Motor neuron (in vitro differentiated cells): Measurements from ENCODE around the gene ST6GALNAC3. TPM values are rescaled to one million over a fixed set of nuclear protein-coding genes. Genes with fewer than 3 reads are reported as not detected.
A peak's percentile ranks its signal among the peaks of the same experiment; 100 is the strongest.
"Not testable (repeated sequence)": the region's sequence is repeated elsewhere in the genome, so short reads cannot be mapped to it uniquely, and the experiment has no call there.

Experiments
- ATAC-seq, 8 experiments: fragments of 200-7000 bp; cut with Tn5 transposase; replicated peaks in 6 of 8; 2 replicates each; pipeline ENCODE4 v1.8.0; 2021; ENCODE audit warnings: mild to moderate bottlenecking in 8 of 8, moderate library complexity in 8 of 8
- H3K27ac ChIP-seq, 2 donors: fragments of 250-450 bp; sonication (Bioruptor Pico); 2 replicates each; pipeline ENCODE4 v1.9.0; 2021; ENCODE audit warnings: antibody characterized with exemption in 2 of 2, mild to moderate bottlenecking in 2 of 2, moderate library complexity in 1 of 2
- H3K4me1 ChIP-seq, 2 donors: fragments of 250-450 bp; sonication (Bioruptor Pico); replicated peaks in 1 of 2; 2 replicates each; pipeline ENCODE4 v1.6.1; 2021; ENCODE audit warnings: antibody characterized with exemption in 2 of 2, mild to moderate bottlenecking in 2 of 2, moderate library complexity in 1 of 2
- H3K4me3 ChIP-seq, 5 donors: fragments of 250-450 bp; sonication (Bioruptor Pico); 2 replicates each; pipeline ENCODE4 v1.9.0; 2021; ENCODE audit warnings: antibody characterized with exemption in 5 of 5, mild to moderate bottlenecking in 5 of 5, moderate library complexity in 4 of 5
- WGBS, 10 experiments: fragments of 450-650 bp; shearing (Covaris generic); methylation state at CpG; one replicate each; pipeline ENCODE4 v1.0.0; 2022; 5-methylcytosine and 5-hydroxymethylcytosine counted together
- in situ Hi-C, 9 experiments: fragments of 400-800 bp; cut with MboI; loops; one replicate each; pipeline ENCODE4 v1.15.0; 2021; ENCODE audit warnings: low sequenced_read_pairs in 9 of 9, low pct_unique_long_range_greater_than_20kb in 2 of 9; ENCODE audit not compliant: unreplicated experiment in 9 of 9
- total RNA-seq, 8 experiments: library from RNA; unstranded; fragments of 300-600 nt; gene quantifications; 2 replicates each; pipeline versions ENCODE4 v1.2.3 to v1.2.4, GENCODE V29; 2022

ST6GALNAC3 gene
- total RNA-seq, 8 experiments from 2014 or later = 0.31 to 39.5 (median 3.9) TPM; not detected in 1

DNA sequence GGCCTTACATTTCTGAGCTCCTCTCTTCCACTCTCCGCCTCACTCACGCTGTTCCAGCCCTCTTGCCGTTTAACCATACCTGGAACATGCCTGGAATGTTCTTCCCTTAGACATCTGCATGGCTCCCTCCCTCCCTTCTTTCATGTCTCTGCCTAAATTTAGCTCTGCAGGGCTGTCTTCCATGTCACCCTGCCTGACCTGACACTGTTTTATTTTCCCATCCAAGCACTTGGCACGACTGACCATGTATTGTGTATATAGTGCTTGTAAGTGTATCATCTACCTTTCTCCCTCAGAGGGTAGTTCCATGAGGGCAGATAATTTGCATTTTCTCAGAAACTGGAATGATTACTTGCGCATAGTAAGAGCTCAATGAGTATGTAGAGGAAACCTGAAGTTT lies 47.3 kb downstream of the ST6GALNAC3 start:
- no peak overlapping the region for H3K27ac ChIP-seq
- in situ Hi-C loops = no loop called here
- peak in 3 of 8 experiments; percentile 13 to 62 (median 32) for ATAC-seq
- H3K4me1 ChIP-seq = peaks cover 4 to 11% of the 10 kb centered on the region in 2 donors
- 10 to 100% (median 83%) methylated on average over 1 to 5 of the region's 5 CpGs; no CpG with 5 or more reads in 1 of the 10 experiments for WGBS, 10 experiments
- no peak overlapping the region for H3K4me3 ChIP-seq

DNA sequence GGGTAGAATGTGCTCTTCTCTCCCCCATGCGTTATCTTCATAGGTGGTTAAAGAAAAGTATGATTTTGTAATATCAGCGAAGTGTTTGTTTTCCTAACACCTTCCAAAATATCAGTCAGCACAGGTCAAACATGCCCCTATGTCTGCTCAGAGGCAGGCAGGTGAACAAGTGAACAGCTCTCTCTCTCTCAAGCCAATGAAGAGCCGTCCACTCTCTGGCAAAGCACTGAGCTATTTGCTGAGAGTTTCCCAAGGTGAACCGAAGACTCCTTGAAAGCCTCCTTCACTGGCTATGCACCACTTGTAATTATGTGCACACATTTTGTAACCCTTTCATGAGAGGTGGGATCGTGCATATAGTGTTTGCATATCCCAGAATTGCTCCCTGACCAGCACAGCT lies 47.7 kb downstream of the ST6GALNAC3 start:
- Histone ChIP-seq H3K4me1 (peaks cover 4 to 11% of the 10 kb centered on the region in 2 donors), H3K4me3 (no peak overlapping the region), H3K27ac (no peak overlapping the region)
- in situ Hi-C loops = no loop called here
- ATAC-seq = no peak
- 6 to 95% (median 78%) methylated on average over 1 to 5 of the region's 5 CpGs; no CpG with 5 or more reads in 2 of the 10 experiments for WGBS, 10 experiments

DNA sequence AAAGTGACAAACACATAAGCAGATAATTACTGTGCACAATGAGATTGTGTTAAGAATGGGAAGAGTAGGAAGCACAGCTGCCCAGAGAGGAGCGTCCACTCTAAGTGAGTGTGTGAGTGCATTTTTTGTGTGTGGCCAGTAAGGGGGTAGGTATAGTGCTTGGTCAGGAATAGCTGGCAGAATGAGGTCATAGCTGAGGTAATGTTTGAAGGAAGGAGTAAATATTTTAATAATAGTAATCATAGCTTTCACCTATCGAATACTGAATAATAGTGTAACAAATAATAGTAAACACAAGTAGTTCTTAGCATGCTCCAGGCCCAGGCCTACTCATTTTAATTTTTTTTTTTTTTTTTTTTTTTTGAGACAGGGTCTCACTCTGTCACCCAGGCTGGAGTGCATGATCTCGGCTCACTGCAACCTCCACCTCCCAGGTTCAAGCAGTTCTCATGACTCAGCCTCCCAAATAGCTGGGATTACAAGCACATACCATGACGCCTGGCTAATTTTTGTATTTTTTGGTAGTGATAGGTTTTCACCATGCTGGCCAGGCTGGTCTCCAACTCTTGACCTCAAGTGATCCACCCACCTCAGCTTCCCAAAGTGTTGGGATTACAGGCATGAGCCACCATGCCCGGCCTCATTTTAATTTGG lies 49.0 kb downstream of the ST6GALNAC3 start:
- in situ Hi-C loops, H3K27ac ChIP-seq, H3K4me3 ChIP-seq: not testable (repeated sequence)
- peak in 3 of 8 experiments; percentile 46 to 89 (median 69) for ATAC-seq
- H3K4me1 ChIP-seq = peaks cover 4 to 11% of the 10 kb centered on the region in 2 donors
- 44 to 100% (median 91%) methylated on average over 2 to 5 of the region's 5 CpGs for WGBS, 10 experiments

DNA sequence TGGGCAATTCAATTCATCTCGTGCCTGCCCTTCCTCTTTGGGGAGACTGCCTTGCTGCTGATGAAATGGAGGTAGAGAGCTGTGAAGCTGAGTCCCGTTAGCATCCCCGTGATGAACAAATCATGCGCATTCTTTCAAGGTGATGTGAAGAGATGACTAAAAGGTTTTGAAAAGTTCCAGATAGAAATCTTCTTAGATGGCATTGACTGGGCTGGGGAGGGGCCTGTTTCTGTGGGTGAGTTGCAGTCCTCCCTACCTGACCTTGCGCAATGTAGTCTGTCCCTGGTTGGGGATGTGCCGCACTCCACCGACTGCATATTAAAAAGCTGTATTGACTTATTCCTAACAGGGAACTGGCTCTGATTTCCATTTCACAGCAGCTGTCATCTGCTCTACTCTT lies 49.6 kb downstream of the ST6GALNAC3 start:
- in situ Hi-C loops = no loop called here
- H3K4me1 ChIP-seq = peaks cover 4 to 11% of the 10 kb centered on the region in 2 donors
- 20 to 92% (median 74%) methylated on average over 2 to 7 of the region's 7 CpGs; no CpG with 5 or more reads in 2 of the 10 experiments for WGBS, 10 experiments
- no peak overlapping the region for H3K27ac ChIP-seq
- peak in 2 of 8 experiments; percentile 36 to 65 for ATAC-seq
- H3K4me3 ChIP-seq = no peak overlapping the region

DNA sequence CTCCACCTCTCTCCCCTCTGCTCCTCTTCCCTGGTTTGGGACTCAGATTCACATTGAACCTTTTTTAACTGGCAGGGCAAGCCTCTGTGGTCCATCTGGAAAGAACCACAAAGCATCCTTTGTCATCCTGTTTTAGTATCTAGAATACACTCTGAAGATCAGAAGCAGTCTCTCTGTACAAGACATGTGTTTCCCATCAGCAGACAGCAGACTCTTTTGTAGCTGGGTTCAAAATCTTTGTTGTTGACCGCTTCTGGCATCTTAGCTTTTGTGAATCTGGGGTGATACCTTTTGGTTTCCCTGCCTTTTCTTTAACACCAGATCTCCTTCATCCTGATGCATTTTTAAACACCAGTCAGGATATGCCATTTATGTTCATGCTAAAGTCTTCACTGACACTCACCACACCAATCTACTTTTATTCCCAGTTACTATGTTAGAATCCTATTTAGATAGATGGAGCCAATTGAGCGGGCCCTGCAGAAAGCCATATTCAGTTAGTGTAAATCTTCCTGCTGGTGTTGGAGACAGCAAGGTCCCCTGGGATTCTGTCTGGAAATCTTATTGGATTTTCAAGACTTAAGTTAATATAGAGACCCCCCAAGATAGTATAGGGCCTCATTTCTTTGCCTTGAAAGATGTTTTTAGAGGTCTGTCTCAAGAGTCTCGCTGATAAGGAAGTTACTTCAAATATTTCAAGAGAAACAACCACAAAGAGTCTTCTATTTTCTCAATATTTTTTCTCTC lies 51.1 kb downstream of the ST6GALNAC3 start:
- Histone ChIP-seq H3K27ac (no peak overlapping the region), H3K4me3 (no peak overlapping the region), H3K4me1 (peaks cover 4 to 11% of the 10 kb centered on the region in 2 donors)
- in situ Hi-C loops = no loop called here
- 10 to 93% (median 78%) methylated on average over 2 to 3 of the region's 3 CpGs for WGBS, 10 experiments
- ATAC-seq = peak in 1 of 8 experiments; percentile 32

DNA sequence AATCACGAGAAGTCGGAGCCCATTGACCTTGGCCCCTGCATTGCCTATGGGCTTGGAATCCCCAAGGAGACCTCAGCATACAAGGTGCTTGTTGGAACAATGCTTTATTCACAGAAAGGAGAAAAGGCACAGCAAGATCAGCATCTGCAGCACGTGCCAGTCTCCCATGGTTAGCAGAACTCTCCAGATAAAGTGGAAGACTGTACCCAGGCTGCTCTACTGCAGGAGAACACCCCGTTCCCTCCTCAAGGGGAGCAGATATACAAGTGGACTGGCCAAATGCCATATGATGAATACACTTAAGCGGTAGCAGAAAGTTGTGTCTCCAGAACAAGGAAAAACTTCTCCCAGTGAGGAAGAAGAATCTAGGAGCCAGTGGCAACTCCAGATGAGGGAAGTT lies 53.5 kb downstream of the ST6GALNAC3 start:
- ATAC-seq = no peak
- Histone ChIP-seq H3K4me3 (no peak overlapping the region), H3K27ac (no peak overlapping the region), H3K4me1 (peaks cover 4 to 11% of the 10 kb centered on the region in 2 donors)
- WGBS, 10 experiments = 18 to 97% (median 83%) methylated on average over 2 to 5 of the region's 5 CpGs; no CpG with 5 or more reads in 3 of the 10 experiments
- in situ Hi-C loops = no loop called here

DNA sequence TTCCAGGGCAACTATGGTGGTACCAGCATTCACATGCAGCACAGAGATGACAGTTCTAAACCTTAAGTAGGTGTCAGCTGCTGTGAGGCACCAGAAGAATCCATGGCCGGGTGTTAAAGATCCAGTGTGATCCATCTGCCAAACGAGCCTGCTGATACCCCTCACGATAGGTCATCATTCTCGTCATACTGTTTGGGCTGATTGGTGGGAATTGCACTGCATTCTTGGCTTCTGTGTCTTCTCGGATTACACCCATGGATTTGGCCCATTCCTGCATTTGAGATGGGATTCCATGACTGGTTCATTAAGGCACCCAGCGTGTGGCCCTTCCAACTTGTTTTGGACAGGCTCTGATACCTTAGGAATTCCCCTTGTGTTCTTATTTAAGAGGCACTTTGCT lies 55.2 kb downstream of the ST6GALNAC3 start:
- WGBS, 10 experiments = 13 to 100% (median 80%) methylated on average over 1 to 6 of the region's 6 CpGs; no CpG with 5 or more reads in 2 of the 10 experiments
- Histone ChIP-seq H3K4me1 (peaks cover 4 to 8% of the 10 kb centered on the region in 2 donors), H3K4me3 (no peak overlapping the region), H3K27ac (no peak overlapping the region)
- in situ Hi-C loops = no loop called here
- no peak for ATAC-seq

DNA sequence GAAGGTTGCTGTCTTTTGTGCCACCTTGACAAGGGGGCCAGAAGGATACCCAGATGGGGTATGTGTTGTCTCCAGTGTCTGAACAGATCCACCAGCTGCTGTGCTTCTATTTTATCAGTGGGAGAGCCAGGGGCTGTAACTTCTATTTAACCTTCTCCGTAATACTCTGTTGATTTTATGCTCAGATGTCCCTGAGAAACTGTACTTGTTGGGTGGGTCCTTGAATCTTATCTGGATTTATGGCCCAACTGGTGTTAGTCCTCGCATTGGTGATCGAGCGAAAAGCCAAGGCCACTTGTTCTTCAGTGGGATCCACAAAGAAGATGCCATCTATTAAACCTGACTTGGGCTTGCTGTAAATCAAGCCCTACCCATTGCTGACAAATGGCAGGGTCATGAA lies 56.4 kb downstream of the ST6GALNAC3 start:
- in situ Hi-C loops = no loop called here
- ATAC-seq = no peak
- Histone ChIP-seq H3K27ac (no peak overlapping the region), H3K4me3 (no peak overlapping the region), H3K4me1 (peaks cover 0 to 4% of the 10 kb centered on the region in 2 donors)
- WGBS, 10 experiments = 40 to 100% (median 97%) methylated on average over 2 to 4 of the region's 4 CpGs; no CpG with 5 or more reads in 1 of the 10 experiments

DNA sequence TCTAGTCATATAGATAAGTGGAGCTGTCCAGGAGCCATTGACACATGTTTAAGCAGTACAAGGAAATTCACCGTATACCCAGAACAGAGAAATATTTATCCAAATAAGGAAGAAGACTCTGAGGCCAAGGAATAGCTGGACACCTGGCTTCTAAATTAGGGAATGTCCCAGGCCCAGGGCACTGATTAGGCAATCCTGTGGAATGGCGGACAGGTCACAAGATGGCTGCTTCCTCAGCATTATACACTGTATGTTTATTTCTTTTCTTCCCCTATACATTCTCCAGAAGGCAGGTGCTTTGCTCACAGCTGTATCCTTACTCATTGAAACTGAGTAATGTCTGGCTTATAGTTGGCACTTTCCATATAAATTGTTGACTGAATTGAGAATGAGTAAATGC lies 59.4 kb downstream of the ST6GALNAC3 start:
- 20 to 100% (median 95%) methylated on average over 1 to 2 of the region's 2 CpGs; no CpG with 5 or more reads in 4 of the 10 experiments for WGBS, 10 experiments
- in situ Hi-C loops = no loop called here
- H3K4me1 ChIP-seq = peaks cover 0 to 5% of the 10 kb centered on the region in 2 donors
- no peak for ATAC-seq
- no peak overlapping the region for H3K4me3 ChIP-seq
- no peak overlapping the region for H3K27ac ChIP-seq

DNA sequence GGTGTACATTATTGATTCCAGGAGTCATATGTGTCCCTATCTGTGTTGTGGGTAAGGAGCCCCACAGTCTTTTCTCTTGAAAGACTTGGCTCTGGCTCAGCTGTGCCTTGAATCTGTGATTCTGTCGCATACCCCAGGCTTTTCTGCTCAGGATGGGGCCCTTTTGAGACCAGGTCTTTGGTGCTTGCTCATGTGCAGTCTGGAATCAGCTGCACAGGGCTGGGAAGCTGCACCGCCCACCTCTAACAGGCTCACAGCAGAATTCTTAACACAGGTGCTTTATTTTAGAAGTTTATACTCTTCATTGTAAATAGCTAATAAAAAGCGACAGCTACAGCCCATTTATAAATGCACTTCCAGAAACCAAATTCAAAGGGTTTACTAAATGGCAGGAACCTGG lies 61.3 kb downstream of the ST6GALNAC3 start:
- Histone ChIP-seq H3K4me3 (no peak overlapping the region), H3K4me1 (peaks cover 4 to 5% of the 10 kb centered on the region in 2 donors), H3K27ac (no peak overlapping the region)
- ATAC-seq = peak in 2 of 8 experiments; percentile 33 to 36
- in situ Hi-C loops = no loop called here
- WGBS, 10 experiments = 0 to 92% (median 82%) methylated on average over 1 to 3 of the region's 3 CpGs; no CpG with 5 or more reads in 2 of the 10 experiments

DNA sequence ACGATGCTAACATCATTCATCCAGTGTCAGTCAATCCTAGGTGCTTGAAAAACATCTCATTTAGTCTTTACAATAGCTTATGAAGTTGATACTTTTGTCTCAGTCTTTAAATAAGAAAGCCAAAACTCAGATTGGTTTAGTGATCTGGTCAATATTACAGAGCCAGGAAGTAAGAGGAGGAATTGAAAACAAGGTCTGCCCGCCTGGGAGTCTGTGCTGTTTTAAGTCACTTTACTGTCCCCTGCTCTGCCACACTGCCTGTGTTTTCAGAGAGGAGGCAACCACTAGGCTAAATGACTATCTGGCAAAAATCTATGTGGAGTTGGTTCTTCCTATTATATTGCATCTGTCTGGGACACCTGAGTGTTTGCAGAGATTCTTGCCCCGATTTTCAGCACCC lies 62.3 kb downstream of the ST6GALNAC3 start:
- in situ Hi-C loops = no loop called here
- H3K4me3 ChIP-seq = no peak overlapping the region
- 0 to 100% (median 80%) methylated on average over 1 to 3 of the region's 3 CpGs; no CpG with 5 or more reads in 1 of the 10 experiments for WGBS, 10 experiments
- no peak for ATAC-seq
- H3K4me1 ChIP-seq = peaks cover 4 to 5% of the 10 kb centered on the region in 2 donors
- H3K27ac ChIP-seq = no peak overlapping the region

DNA sequence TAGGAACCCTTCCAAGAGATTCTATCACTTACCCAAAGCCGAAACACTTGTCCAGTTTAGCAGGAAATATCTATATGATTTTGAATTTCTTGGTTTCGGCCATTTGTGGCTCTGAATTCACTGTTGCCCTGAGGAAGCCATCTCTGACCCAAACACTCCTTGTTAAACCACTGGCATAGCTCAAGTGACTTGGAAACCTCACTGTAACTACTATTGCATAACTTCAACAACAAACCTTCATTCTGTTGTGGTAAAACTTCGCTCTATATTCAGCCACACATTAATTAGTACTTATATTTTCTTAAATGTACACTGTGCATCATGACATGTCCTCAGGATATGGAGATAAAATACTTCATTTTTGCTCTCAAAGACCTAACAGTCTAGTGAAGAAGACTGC lies 63.2 kb downstream of the ST6GALNAC3 start:
- in situ Hi-C loops = no loop called here
- no peak for ATAC-seq
- WGBS, 10 experiments = 29 to 97% (median 86%) methylated on average over 1 to 3 of the region's 3 CpGs
- H3K4me1 ChIP-seq = peaks cover 4 to 5% of the 10 kb centered on the region in 2 donors
- H3K27ac ChIP-seq = no peak overlapping the region
- H3K4me3 ChIP-seq = no peak overlapping the region

DNA sequence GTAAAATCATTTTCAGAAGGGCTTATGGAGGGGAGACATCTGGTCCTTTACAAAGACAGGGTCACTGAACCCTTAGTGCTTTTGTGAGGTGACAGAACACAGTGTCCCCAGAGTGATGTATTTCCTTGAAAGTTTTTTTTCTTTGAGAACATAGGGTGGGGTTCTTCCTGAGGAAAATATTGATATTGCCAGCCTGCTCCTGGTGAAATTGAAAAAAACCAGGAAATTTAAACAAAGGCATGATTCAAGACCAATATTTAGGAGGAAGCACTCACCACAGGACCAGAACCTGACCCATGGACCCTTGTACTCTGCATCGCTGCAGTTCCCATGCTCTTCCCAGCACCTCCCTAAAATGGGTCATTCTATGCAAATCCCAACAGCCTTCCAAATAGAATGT lies 63.7 kb downstream of the ST6GALNAC3 start:
- no peak for ATAC-seq
- peaks cover 4 to 5% of the 10 kb centered on the region in 2 donors for H3K4me1 ChIP-seq
- H3K27ac ChIP-seq = no peak overlapping the region
- in situ Hi-C loops = no loop called here
- H3K4me3 ChIP-seq = no peak overlapping the region
- 75 to 100% (median 100%) methylated on average over 1 of the region's 1 CpG; no CpG with 5 or more reads in 5 of the 10 experiments for WGBS, 10 experiments
